GM18909 (cell line): ENCODE measurements around the gene IPO4.
A peak's percentile ranks its signal among the peaks of the same experiment; 100 is the strongest.
"Not testable (repeated sequence)": the region's sequence is repeated elsewhere in the genome, so short reads cannot be mapped to it uniquely, and the experiment has no call there.

Experiments
- ATAC-seq: cut with Tn5 transposase; IDR thresholded peaks from one replicate; pipeline ENCODE4 v1.9.1; 2021; ENCODE audit warnings: mild to moderate bottlenecking; ENCODE audit not compliant: unreplicated experiment, poor library complexity

IPO4 gene

GRCh38 chr14:24216345-24216699 lies 27.7 kb upstream of the IPO4 start:
- no peak for ATAC-seq

DNA sequence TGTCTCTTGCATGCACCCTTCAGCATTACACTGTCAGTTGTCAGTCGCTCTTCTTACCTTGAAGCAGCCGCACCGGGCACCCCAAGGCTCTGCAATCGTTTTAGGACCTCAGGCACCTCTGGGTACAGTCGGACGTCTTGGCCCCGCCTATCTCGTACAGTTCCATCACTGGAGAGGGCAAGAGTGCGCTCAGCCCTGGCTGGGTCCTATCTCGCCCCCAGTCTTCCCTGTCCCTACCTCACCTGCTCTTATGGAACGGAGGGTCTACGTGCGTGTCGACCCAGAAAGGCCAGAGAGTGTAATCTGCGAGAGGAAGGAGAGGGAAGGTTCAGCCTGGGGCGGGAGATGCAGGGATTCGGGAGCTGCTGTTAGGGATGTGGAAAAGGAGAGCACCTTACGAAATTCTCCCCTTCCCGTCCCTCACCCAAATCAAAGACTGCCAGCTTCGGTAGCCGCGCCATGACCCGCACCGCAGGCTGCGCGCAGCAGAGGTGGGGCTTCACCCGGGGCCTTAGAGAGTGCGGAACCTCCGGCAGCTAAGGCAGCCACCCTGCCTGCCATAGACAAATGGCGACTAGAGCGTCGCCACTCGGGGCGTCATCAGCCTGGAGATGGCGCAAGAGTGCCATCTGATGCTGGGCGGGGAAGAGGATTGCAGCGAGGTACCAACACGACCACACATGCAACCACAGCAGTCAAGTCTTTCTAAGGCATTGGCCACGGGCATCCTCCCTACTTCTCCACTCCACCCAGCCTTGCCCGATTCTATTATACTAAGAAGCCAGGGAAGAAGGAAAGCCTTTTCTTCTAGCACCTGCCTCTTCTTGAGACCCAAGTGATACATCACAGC lies 27.1 kb upstream of the IPO4 start, which contains the start of gene MDP1:
MDP1 (minus strand) TSS at position 572 of the 850 bp plus-strand sequence; CDS start at position 461, 111 bp downstream.
- ATAC-seq, result peak; percentile 73

- no peak for ATAC-seq
These were observed 25.4 kb upstream of the IPO4 start for GRCh38 chr14:24213866-24214662.

DNA sequence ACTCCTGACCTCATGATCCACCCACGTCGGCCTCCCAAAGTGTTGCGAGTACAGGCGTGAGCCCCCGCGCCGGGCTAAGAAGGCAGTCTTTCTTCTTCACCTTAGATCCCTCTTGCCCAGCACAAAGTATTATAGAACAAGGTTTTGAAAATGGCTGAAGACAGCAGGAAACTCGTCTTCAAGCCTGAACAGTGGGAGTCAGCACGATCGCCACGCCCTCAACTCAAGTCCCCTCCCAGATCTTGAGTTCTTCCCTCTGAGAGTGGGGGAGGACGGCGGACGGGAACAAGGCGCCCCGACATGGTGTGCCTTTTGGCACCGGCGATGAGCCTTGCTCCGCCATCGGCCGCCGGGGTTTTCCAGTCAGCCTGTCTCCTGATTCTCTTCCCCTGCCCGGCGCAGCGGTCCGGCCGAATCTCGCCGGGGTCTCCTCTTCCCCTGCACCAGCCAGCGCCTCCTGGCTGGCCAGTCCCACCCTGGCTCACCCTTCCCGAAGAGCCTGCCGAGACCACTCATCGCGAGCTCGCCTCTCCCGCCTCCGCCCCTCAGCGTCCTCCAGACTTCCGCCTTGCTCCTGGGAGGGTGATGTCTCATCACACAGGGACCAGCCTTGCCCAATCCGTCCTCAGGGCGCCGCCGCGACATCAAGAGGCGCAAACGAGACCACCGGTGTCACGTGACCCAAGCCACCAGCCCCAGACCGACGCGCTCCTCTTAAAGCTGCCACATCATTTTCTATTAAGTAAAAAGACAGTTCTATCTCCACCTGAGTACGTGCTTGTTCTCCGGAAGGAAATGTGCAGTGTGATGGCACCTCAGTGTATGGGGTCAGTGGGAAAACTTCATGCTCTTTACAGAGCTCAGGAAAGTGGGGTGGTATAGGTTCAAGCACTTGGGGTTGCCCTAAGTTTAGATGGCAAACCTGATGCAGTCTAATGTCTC lies 24.6 kb upstream of the IPO4 start, which contains the start of gene CHMP4A:
CHMP4A (minus strand) TSS at position 565 of the 942 bp plus-strand sequence; CDS start at position 516, 49 bp downstream.
- ATAC-seq, result peak; percentile 85

GRCh38 chr14:24211311-24211710 lies 22.7 kb upstream of the IPO4 start:
- no peak for ATAC-seq

- no peak for ATAC-seq
These were observed 19.0 kb upstream of the IPO4 start for GRCh38 chr14:24207625-24208024.

DNA sequence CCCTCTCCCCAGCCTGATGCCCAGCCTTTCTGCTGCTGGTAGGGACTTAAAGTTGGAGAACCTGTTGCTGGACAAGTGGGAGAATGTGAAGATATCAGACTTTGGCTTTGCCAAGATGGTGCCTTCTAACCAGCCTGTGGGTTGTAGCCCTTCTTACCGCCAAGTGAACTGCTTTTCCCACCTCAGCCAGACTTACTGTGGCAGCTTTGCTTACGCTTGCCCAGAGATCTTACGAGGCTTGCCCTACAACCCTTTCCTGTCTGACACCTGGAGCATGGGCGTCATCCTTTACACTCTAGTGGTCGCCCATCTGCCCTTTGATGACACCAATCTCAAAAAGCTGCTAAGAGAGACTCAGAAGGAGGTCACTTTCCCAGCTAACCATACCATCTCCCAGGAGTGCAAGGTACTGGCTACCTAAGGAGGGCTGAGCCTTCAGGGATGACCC lies 18.5 kb upstream of the IPO4 start:
- no peak for ATAC-seq

- ATAC-seq, result no peak
These were observed 17.9 kb upstream of the IPO4 start for GRCh38 chr14:24206260-24207103.

DNA sequence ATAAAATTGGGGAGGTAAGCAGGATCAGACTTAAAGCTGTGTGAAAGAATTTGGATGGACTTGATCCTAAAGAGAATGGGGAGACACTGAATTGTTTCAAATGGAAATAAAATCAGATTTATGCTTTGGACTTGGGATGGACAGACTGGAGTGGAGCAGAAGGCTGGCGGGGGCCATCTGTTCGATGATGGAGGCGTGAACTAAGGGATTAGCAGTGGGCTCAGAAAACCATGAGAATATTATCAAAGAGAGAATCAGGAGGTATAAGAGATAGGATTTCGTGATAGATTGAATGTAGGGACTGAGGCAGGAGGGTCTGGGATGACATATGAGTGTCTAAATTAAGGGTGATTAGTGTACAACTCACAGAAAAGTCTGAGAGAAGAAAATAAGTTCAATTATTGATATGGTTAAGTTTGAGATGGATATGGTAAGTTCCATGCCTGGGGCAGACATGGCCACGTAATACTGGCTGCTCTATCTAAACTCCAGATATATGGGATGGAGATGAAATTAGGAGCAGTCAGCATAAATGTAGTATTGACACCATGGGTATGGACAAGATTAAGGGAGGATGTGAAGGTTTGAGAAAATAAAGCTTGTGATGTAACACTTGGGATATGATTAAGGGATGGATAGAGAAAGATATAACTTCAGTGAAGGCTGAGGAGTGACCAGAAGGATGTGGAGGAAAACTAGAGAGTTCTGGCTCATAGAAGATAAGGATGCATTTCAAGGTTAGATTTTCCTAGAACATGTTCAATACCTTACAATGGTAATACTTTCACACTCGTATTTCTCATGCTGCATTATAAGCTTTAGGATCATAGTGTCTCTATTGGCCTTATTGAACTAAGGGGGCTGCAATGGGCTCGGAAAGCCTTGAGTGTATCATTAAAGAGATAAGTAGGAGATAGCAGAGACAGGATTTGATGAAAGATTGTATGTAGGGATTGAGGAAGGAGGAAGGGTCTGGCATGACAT lies 15.8 kb upstream of the IPO4 start:
- ATAC-seq, result no peak

DNA sequence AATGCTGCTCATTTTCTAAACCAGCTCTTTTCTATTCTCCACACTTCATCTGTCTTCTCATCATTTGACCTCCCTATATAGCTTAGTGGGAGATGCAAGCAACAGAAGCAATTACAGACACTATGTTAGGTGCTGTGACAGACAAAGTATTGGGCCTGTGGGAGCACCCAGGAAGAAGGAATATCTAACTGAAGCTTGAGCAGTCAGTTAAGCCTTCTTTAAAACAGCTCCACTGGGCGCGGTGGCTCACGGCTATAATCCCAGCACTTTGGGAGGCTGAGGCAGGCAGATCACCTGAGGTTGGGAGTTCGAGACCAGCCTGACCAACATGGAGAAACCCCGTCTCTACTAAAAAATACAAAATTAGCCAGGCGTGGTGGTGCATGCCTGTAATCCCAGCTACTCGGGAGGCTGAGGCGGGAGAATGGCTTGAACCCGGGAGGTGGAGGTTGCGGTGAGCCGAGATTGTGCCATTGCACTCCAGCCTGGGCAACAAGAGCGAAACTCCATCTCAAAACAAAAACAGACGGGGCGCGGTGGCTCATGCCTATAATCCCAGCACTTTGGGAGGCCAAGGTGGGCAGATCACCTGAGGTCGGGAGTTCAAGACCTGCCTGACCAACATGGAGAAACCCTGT lies 14.8 kb upstream of the IPO4 start:
- not testable (repeated sequence) for ATAC-seq

GRCh38 chr14:24202538-24202937 lies 13.9 kb upstream of the IPO4 start:
- not testable (repeated sequence) for ATAC-seq

DNA sequence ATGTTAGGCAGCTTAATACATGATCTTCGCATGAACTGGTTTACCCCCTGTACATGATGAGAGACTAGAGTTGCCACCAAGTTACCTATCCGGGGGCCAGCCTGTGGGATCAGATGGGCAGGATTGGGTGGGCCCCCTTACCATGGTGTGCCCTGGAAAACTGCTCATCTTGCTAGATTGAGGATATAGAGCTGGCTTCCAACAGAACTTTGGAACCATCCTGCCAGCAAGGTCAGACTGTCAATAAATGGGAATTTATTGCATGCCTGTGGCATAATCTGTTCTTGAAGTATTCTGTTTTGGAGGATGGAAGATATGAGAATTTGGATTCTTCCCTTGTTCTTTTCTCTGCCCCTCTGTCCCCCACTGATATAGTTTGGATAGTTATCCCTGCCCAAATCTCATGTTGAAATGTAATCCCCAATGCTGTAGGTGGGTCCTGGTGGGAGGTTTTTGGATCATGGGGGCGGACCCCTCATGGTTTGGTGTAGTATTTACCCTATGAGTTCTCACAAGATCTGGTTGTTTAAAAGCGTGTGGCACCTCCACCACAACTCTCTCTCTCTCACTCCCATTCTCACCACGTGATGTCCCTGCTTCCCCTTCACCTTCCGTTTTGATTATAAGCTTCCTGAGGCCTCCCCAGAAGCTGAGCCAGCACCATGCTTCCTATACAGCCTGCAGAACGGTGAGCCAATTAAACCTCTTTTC lies 10.4 kb upstream of the IPO4 start:
- ATAC-seq, result no peak

- no peak for ATAC-seq
These were observed 8.4 kb upstream of the IPO4 start for GRCh38 chr14:24197056-24197450.

GRCh38 chr14:24196071-24197055 lies 7.7 kb upstream of the IPO4 start:
- ATAC-seq, result no peak

- ATAC-seq, result peak; percentile 92
These were observed 6.8 kb upstream of the IPO4 start, which contains the start of gene TM9SF1 for GRCh38 chr14:24195186-24196070. TSS of gene TM9SF1 (minus strand) at chr14:24195441. CDS start at chr14:24195019, 422 bp downstream.
